Fibroblast of pulmonary artery (primary cell): ENCODE data around the gene USP20.
"Not testable (repeated sequence)": the region's sequence is repeated elsewhere in the genome, so short reads cannot be mapped to it uniquely, and the experiment has no call there.

Experiments used
- DNase-seq: peaks from one replicate; pipeline ENCODE4 v3.0.0-alpha.2; 2010; ENCODE audit warnings: low read depth
- H3K4me3 ChIP-seq: replicated peaks from 2 replicates; pipeline ENCODE4 v1.5.1; 2011; ENCODE audit warnings: low read depth, mild to moderate bottlenecking, control low read depth, low read length, moderate library complexity
- TF ChIP-seq, protein P1 (sequence below): IDR thresholded peaks from 2 replicates; pipeline ENCODE4 v1.5.1; 2011; ENCODE audit warnings: mild to moderate bottlenecking, control low read depth, low read length, inconsistent platforms; ENCODE audit errors: missing control alignments

USP20 gene

DNA sequence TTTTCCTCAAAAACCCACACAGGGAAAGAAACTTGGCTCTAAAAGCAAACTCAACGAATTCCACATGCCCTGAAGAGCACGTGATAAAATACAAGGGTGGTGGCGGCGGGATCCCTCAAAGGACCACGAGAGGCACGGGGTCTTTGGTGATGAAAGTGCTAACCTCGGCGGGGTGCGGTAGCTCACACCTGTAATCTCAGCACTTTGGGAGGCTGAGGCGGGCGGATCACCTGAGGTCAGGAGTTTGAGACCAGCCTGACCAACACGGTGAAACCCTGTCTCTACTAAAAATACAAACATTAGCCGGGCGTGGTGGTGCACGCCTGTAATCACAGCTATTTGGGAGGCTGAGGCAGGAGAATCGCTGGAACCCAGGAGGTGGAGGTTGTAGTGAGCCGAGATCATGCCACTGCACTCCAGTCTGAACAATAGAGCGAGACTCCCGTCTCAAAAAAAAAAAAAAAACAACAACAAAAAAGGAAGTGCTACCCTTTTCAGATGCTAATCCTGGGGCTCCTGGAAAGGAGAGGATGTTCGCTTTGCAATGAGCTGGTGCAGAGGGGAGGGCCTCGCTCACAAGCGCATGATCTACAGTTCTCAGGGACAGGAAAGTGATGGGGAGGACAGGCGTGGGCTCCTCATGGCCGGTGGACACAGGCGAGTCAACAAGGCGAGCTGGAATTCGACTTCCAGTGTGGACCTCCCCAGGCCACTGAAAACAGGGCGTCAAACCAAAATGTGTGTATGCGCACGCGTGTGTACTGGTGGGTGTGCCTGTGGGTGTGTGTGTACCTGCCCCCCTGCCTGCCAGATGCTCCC lies 54.1 kb downstream of the USP20 start:
- H3K4me3 ChIP-seq = no peak overlapping the region
- TF ChIP-seq, protein P1, sequence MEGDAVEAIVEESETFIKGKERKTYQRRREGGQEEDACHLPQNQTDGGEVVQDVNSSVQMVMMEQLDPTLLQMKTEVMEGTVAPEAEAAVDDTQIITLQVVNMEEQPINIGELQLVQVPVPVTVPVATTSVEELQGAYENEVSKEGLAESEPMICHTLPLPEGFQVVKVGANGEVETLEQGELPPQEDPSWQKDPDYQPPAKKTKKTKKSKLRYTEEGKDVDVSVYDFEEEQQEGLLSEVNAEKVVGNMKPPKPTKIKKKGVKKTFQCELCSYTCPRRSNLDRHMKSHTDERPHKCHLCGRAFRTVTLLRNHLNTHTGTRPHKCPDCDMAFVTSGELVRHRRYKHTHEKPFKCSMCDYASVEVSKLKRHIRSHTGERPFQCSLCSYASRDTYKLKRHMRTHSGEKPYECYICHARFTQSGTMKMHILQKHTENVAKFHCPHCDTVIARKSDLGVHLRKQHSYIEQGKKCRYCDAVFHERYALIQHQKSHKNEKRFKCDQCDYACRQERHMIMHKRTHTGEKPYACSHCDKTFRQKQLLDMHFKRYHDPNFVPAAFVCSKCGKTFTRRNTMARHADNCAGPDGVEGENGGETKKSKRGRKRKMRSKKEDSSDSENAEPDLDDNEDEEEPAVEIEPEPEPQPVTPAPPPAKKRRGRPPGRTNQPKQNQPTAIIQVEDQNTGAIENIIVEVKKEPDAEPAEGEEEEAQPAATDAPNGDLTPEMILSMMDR = no peak
- no peak for DNase-seq

DNA sequence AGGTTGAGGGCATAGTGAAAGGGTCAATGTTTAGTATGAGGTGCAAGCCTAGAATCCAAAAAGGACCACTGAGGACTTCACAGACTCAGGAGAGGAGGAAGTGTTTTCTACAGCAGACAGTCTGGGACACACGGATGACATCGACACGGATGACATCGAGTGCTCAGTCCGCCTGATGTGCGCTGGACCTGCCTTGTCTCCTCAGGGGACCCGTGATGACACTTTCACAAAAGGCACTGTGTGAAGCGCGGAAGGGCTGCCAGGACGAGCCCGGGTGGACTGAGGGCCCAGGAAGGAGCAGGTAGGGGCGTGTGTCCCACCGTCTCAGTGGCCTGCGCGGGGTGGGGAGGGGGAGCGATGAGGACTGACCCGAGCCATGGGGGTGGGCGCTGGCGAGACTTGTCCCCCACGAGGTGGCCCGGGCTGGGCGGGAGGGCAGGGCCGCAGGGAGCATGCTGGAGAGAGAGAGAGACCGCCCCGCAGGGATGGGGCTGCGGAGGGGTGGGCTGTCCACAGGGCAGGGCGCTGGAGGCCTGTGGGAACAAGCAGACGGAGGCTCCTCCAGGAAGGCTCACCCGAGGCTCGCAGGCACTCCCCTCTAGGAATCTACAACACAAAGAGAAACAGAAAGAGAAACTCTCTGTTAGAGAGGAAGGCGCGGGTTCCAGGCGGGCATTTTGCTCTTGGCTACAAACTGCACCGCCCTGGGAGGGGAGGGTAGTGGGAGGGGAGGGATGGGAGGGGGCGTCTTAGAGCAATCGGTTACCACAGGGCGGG lies 54.9 kb downstream of the USP20 start:
- H3K4me3 ChIP-seq = no peak overlapping the region
- DNase-seq = no peak
- TF ChIP-seq, protein P1 = no peak

DNA sequence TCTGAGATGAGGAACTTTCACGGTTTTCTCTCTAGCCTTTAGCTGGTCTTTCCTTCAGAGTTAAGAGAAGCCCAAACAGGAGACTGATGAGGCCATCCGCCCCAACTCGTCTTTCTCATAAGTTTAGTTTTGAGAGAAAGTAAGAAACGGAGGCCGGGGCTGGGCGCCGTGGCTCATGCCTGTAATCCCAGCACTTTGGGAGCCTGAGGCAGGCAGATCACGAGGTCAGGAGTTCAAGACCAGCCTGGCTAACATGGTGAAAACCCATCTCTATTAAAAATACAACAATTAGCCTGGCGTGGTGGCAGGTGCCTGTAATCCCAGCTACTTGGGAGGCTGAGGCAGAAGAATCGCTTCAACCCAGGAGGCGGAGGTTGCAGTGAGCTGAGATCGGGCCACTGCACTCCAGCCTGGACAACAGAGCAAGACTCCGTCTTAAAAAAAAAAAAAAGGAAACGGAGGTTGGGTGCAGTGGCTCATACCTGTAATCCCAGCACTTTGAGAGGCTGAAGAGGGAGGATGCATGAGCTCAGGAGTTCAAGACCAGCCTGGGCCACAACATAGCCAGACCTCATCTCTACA lies 55.6 kb downstream of the USP20 start:
- not testable (repeated sequence) for DNase-seq, H3K4me3 ChIP-seq

DNA sequence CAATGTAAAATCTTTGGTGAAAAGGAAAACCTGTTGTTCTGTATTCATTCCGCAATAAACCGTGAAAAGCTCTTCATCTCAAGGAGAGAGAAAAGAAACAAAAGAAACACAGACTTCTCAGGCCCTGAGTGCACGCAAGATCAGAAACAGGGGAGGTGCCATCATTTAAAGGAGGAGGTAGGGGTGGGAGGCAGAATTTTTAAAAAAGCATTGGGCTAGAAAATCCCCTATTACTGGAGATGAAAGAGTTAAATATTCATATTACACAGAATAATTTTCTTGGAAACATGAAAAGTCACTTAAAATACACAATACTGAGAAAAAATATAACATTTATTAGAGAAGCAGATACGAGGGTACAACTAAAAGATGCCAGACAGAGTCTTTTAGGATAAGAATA lies 56.3 kb downstream of the USP20 start:
- TF ChIP-seq, protein P1 = no peak
- no peak for DNase-seq
- no peak overlapping the region for H3K4me3 ChIP-seq

DNA sequence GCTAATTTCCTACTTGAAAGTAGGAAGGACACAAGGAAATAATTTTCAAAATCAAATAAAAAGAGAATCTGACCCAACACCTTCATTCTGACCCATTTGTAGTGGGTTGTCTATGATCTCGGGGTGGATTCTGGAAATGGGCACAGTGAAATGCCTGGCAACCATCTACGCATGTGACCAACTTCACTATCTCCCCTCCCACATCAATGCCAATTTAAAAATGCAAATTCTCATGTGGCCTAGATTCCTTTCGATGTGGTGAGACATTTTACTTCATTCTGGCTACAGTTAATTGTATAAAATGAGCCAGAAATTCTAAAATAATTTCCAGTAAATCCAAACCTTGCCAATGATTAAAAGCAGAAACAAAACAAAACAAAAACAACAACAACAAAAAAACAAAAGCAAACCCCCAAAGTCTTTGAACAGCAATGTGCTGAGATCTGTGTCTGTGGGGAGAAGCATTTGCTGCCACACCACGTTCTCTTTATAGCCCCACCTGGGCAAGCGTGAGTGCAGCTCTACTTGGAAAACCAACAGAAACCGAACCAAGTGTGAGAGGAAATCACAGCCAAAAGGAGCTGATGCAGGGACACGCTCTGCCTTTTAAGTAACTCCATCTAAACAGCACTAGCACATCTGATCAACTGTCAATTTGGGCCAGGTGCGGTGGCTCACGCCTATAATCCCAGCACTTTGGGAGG lies 59.0 kb downstream of the USP20 start:
- no peak overlapping the region for H3K4me3 ChIP-seq
- DNase-seq = no peak
- TF ChIP-seq, protein P1 = no peak

DNA sequence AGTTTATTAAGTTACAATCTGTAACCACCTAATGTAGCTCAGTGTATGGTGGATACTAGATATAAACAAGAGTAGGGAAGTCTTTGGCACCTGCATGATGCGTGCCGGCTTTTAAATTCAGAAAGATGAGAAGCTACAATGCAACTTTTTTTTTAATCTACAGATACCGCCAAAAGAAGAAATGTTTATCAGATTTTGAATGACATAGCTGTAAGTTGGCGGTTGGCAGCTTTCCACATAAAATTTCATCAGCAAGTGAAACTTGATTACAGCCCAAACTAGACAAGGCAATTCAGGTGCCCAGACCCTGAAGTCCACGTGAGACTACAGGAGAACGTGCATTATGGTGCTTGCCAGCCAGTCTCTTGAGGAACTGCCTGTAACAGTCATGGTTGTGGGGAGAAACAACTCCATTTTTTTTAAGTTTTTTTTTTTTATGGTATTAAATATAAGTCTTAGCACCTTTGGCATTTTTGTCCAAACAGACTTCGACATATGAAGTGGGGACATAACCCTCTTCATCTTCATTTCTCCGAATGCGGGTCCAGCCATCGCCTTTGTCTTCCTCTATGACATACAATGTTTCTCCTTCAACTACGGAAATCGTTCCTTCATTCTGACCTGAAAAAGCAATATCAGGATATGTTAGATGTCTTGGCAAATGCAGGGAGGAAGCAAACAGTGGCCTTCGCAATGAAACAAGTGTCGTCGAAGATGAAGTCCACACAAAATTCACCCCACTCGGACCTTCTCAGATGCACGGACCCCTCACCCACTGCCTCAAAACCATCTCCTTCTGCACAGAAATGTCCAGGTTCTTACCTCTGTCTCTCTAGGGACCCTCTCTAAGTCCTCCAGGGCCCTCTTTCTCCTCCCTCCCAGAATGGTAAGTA lies 60.4 kb downstream of the USP20 start:
- H3K4me3 ChIP-seq = no peak overlapping the region
- no peak for DNase-seq
- TF ChIP-seq, protein P1 = no peak
